ENCODE measurements around the gene PRKN.

PRKN gene

DNA sequence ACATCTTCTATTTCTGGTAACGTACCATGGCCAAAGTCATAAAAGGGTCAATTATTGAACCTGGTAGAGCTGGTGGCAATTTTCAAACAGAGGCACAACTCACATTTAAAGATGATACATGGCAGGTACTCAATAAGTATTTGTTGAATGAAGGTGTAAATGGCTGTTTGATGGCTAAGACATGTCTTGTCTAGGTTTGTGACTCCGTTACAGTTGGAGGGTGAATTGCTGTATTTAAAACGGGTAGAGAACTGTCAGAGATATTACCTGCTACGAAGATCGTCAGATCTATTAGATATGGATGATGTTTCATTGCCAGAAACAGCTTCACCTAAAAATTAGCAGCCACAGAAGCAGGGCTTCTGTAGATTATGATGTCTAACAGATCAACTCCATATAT lies 601.9 kb downstream of the PRKN start:
- no peak for DNase-seq (ENCODE audit: low read depth in 2 of 2)

DNA sequence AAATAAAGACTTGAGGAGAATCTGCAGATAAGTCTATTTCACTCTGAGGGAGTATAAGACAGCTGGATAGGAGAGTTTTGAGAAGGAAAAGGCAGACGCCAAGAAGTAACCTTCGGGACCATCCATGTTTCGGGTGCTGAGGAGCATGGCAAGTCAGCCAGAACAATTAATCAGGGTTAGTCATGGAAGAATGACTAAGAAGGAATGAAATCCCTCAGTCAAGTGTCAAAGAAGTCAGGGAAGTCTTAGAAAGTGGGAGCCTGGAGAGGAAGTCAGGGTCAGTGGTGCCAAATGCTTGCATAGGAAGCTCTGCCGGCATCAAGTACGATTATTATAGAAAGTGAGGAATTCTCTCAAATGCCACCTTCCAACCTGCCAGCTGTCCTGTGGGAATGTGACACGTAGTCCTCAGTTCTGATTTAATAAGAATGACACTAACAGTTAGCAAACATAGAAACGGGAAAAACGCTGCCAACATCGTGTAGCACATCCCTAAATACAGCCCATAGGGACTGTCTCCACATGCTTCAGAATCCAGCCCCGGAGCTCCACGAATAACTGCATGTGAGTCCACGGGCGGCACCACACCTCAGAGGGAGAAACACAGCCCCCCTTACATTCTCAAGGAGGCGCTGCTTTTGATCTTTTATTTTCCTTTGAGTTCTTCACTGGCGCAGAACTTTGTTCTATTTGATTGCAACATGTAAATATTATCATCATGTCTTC lies 602.7 kb downstream of the PRKN start:
- DNase-seq (ENCODE audit: low read depth in 2 of 2): no peak

DNA sequence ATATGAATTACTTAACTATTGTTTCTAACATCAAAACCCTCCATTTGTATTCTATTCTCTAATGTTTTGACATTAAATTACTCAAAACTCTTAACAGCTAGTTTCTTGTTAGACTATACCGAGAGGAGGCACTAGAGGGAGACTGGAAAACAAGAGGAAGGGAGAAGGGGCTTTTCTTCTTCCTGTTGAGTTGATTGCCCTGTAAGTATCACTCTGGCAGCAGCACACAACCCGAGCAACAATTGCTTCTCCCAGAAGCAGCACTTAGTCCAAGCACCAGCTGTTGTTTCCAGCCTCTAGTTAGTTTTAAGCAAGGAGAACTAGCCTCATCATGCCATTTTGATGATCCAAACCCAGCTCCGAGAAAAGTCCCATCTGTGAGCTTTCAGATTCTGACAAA lies 603.8 kb downstream of the PRKN start:
- no peak for DNase-seq (ENCODE audit: low read depth in 2 of 2)

DNA sequence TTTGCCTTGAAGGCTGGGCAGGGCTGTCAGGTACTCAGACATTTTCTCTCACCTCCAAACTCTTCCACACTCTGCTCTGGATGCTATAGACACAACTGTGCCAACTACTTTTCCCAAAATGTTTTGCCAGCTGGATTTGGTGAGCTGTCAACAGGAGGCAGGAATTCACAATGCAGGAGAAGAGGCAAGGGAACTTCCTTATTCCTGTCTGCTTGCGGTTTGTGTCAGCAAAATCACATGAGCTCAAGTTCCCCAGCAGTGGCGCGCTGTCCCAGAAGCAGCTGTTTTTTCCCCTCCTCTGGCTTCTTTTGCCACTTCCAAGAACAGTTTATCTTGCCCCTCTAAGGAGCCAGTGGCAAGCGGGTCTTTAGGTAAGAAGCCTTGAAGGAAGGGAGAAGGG lies 608.2 kb downstream of the PRKN start:
- no peak for DNase-seq (ENCODE audit: low read depth in 2 of 2)

DNA sequence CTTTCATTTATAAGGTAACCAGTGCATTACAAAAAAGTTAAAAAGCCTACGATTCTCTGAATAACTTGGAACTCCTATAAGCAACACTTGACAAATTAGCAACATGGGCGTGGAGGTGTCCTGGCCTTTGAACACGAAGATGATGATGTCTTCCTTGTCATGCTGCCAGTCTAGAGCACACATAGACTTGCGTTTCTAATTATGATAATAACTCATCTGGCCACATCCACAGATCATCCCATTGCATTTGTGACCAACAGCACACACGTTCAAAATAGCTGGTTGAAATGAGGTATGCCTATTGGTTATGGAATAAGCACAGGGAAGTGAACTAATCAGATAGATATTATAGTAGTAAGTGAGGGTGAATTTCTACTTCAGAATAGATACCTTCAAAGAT lies 608.9 kb downstream of the PRKN start:
- DNase-seq (ENCODE audit: low read depth in 2 of 2): no peak

DNA sequence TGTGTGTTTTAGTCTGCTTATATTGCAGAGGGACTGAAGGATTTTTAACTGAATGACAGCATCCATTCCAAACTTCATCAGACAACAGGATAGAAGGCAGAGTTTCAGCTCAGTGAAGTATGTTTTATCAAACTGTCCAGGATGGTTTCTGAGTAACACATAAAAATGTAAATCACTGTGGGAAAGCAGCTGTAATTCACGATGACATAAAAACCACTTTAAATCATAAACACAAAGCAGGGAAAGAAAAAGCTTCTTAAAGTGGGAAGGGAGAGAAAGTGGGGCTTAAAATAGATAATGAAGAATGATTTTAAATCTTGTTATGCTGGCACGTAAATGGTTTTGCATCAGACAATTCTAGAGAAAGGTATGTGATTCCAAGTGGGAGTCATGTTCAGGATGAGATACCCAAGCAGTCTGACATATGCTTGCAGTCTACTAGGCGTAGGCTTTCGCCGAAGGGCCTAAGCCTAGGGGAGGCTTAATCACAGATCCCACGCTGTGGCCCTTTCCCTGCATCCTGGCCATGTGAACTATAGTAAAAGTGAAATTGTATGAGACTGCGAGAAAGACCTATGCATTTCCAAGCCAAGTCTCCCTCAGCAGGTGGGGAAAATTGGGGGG lies 610.6 kb downstream of the PRKN start:
- DNase-seq (ENCODE audit: low read depth in 2 of 2): no peak

DNA sequence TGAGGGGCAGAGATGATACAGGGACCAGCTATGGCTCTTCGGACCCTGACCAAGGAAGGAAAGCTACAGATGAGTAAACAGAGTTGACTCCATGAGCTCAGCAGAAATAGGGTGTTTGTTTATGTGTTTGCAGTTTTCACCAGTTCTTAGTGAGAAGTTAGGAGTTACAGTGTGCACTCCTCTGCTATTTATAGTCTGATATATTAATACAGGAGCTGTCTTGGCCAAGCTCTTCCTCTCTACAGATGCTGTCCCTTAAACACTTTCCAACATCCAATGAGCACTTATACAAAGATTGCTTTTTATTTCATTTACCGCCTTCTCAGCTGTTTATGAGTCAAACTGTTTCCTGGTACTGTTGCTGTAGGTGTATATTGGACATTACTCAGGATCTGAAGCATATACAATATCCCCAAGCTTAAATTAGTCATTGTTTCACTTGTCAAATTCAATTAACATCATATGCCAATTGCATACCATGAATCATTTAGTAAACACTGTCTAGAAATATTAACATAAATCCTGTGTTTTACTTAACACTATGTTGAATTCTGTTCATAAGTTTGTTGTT lies 618.0 kb downstream of the PRKN start:
- no peak for DNase-seq (ENCODE audit: low read depth in 2 of 2)

DNA sequence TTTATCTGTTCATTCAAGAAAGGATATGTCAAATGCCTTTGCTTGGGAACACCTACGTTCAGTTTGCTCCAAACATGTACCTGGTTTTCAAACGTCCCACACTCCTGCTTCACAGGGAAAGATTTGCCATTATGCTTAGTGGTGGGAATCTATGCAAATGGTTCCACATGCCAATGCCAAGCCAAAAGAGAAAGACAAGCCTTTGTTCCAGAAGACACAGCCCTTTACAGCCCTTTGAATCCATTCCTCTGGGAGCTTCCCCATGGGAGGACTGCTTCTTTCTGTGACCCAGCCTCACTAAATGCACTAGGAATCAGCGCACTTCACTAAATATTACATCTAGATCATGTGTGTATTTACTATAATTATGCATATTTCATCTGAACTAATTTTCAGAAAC lies 619.5 kb downstream of the PRKN start:
- DNase-seq (ENCODE audit: low read depth in 2 of 2): no peak

DNA sequence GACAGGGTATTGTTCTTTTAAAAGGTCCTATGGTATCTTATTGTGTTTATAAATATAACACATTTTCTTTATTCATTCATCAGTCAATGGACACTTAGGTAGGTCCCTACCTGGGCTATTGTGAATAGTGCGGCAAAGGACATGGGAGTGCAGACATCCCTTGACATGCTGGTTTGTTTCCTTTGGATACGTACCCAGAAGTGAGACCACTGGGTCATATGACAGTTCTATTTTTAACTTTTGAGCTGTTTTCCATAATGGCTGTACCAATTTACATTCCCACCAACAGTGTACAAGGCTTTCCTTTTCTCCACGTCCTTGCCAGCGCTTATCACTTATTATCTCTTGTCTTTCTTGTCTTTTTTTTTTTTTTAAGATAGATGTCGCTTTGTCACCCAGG lies 627.5 kb downstream of the PRKN start:
- DNase-seq (ENCODE audit: low read depth in 2 of 2): no peak

DNA sequence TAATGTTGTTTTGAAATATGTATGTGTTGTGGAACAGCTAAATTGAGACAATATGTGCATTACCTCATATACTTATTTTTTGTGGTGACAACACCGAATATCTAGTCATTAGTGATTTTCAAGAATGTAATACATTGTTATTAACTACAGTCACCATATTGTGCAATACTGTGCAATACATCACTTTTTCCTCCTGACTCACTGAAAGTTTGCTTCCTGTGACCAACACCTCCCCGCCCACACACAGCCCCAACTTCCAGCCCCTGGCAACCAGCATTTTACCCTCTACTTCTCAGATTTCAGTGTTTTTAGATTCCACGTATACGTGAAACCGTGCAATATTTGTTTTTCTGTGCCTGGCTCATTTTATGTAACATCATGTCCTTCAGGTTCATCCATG lies 627.9 kb downstream of the PRKN start:
- peak; percentile 86 for DNase-seq (ENCODE audit: low read depth in 2 of 2)

DNA sequence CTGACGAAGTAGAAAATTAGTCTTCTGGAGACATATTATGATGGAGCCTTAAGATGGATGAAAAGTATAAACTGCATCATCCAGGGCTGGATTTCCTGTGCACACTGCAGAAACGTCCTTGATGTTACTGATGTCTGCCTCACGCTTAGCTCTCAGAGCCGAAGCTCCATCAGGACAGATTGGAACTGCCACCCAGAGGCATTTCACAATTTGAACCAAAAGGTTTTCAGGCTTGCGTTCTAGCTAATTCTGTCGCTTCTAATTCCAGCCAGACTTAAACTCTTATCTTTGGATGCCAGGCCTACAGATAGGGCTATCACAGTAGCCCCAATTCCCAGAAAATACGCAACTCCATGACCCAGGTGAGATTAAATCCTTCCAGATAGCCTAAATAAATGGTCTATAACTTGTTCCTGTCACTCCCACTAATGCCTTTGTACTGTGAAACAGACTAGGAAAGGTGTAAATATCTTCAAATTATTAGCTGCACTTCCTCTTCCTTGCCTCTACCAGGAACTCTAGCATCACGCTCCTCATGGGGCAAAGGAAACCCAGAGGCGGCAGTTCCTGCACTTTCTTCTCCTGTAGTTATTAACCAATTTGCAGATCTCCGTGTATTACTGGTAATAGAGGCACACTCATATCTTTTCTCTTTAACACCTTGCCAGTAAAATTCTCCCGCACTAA lies 634.6 kb downstream of the PRKN start:
- no peak for DNase-seq (ENCODE audit: low read depth in 2 of 2)

DNA sequence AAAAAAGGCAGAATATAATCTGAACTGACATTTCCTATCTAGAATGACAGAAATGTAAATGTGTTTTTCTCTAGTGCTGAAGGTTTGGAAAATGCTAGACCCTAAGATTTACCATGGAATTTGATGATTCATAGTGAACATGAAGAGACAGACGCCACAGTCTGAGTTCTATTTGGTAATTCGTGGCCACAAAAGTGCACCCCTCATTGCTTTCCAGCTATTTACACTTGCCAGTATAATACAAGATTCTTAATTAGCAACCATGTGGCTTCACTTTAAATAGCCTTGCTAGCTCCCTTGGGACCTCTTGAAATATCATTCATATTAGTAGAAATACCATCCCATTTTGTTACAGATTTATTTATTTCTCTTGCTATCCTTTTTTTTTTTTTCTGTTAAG lies 636.8 kb downstream of the PRKN start:
- DNase-seq (ENCODE audit: low read depth in 2 of 2): peak; percentile 94 to 96

DNA sequence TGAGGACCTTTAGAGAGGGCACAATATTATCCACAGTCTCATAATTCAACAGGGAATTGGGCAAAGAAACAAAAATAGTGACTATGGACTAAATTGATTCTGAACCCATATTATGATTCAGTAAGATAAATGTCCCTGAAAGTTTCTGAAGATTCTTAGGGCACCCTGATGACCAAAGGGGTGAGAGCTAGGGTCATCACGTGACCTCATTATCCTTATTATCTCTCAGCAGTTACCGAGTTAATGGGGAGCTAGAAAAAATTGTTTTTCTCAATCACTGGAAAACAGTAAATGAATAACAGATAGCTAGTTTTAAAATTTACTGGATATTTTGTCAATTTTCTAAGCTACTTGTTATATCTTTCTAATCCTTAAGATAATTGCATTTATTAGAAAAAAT lies 639.5 kb downstream of the PRKN start:
- no peak for DNase-seq (ENCODE audit: low read depth in 2 of 2)

DNA sequence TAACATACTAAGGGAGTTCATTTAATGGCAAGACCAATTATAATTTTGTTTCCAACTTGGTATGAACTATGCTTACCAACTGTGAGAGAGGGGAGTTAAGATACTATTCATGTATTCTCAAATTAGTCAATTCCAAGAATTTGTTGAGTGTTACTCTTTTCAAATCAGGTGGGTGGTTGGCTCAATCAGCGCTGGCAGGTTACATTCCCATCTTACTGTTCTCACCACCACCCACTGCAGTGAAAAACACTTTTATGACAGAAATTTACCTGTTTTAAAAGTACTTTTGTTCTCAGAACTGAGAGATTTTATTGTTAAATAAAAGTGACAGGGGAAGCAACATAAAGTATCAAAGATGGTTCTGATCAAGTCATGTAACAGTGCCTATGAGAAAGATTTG lies 642.0 kb downstream of the PRKN start:
- no peak for DNase-seq (ENCODE audit: low read depth in 2 of 2)

DNA sequence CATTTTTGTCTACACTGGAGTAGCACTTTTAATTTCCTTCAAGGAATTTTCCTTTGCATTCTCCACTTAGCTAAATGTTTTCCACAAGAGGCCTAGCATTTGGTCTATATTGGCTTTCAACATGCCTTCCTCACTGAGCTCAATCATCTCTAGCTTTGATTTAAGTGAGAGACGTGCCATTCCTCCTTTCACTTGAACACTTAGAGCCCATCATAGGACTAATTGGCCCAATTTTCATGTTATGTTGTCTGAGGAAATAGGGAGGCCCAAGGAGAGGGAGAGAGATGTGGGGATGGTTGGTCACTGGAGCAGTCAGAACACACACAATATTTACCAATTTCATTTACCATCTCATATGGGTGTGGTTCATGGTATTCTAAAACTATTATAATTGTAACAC lies 645.0 kb downstream of the PRKN start:
- DNase-seq (ENCODE audit: low read depth in 2 of 2): no peak

DNA sequence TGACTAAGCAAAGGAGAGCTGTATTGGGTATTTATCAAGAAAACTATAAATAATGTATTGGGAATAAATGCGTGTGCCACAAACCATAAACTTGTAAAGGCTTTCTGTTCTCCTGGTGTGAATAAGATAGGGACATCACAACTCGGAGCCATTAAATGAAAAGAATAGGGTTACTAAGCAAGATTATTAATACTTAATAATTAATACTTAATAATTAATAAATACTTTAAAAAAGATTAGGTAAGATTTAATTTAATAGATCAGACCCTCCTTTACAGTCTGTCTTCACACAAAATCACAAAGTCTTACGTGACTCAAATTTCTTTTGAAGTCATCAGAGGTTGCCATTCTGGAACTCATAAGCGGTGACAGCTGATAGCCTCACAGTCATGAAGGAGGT lies 648.9 kb downstream of the PRKN start:
- DNase-seq (ENCODE audit: low read depth in 2 of 2): no peak

DNA sequence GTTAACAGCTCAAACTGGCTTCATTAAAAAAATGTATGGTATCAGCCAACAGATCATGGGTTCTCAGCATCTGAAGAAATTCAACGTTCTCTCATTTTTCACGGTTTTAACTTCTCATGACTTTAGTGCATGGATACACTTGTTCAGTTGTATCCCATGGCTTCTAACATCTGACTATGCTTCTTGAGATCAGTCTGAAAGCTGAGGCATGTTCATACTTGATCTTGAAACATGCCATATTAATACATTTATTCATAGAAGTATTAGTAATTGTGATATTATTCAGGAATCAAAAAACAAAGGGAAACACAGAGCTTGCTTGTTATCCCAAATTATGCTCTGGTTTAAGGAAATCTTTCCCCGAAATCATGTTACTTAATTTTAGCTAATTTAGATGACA lies 649.4 kb downstream of the PRKN start:
- no peak for DNase-seq (ENCODE audit: low read depth in 2 of 2)

DNA sequence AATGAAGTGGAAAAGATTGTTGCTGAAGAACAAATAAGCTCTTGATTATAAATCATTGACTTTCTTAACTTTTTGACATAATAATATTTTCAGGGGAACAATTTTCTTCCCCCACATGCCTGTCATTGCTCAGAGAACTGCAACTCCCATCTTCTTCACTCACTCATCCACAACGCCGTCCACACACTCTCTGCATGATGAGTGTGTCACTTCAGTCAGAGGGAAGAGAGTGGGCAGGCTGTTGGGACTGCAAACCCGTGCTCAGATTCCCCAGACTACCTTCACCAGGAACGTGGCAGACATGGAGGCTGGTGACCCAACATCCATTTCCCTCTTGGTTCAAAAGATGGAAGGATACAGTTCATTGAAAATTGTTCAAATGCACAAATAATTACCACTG lies 650.8 kb downstream of the PRKN start:
- no peak for DNase-seq (ENCODE audit: low read depth in 2 of 2)

DNA sequence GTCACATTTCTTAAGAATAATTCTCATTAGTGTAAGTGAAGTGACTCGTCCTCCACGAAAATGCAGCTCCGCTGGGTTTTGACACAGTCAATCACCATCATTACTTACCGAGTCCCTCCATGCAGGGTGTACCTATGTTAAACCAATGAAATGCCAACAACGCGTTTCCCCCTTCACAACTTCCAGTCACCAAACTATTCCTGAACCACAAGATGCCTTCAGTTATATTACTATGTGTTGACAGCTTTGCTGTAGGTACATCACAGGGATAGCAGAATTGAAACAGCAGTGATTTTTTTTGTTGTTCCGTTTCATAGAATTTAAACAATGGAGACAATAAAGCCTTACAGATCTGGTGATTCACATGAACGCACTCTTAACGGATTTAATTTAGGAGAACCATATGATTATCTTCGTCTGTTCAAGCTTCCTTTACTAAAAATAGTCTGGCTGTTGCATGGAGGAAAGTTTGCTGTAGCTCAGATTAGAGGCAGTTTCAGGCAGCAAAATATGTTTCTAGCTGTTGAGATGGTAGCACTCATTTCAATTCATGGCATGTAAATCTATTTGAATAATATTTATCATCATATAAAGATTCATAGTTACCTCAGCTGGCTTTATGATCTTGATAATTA lies 652.8 kb downstream of the PRKN start:
- DNase-seq (ENCODE audit: low read depth in 2 of 2): no peak

DNA sequence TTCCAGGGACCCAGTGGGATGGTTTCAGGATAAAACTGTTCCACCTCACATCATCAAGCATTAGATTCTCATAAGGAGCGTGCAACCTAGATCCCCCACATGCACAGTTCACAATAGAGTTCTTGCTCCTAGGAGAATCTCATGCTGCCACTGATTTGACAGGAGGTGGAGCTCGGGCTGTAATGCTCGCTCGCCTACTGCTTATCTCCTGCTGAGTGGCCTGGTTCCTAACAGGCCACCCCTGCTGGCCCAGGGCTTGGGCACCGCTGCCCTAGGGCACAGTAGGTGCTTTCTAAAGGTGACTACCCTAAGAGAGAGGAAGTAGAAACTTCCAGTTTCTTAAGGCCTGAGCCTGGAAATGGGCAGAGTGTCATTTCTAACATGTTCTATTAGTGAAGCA lies 656.9 kb downstream of the PRKN start:
- no peak for DNase-seq (ENCODE audit: low read depth in 2 of 2)

DNA sequence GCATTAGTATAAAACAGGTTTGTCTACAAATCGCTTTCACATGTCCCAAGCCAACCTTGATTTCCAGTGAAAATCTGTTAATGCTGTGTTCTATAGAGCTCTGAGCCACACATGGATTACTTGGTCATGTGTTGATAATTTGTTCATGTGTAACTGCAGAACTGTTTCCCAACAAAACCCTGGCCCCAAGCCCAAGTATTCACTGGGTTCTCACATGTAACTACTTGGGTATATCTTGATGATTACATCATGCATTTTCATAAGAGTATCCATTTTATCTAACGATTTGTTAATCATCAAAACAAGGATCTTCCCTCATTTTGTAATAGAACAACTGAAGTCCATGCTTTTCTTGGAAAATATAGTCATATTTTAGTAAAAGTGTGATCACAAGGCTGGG lies 657.6 kb downstream of the PRKN start:
- DNase-seq (ENCODE audit: low read depth in 2 of 2): peak in 1 of 2 experiments; percentile 14

DNA sequence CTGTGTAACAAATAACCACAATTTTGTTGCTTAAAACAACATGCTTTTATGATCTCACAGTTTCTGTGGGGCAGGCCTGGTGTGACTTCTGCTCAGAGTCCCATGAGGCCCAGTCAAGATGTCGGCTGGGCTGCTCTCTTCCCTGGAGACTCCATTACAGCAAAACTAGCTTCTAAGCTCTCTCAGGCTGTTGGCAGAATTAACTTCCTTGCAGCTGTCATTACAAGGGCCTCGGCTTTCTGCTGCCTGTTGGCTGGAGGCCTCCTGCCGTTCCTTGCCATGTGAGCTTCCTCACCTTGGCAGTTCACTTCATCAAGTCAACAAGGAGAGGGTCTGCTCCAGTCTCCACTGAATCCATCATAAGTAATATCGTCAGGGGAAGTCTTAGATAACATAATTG lies 659.2 kb downstream of the PRKN start:
- DNase-seq (ENCODE audit: low read depth in 2 of 2): no peak

DNA sequence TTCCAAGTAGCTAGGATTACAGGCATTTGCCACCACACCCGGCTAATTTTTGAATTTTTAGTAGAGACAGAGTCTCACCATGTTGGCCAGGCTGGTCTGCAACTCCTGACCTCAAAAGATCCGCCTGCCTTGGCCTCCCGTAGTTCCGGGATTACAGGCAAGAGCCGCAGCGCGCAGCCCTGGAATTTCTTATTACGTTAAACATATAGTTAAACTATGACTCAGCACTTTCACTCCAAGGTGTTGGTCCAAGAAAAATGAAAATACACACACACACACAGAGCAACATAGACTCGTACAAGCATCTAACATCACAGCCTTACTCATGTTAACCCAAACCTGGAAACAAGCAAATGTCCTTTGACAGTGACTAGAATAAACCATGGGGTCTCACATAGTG lies 663.9 kb downstream of the PRKN start:
- DNase-seq (ENCODE audit: low read depth in 2 of 2): no peak
